Activated T-helper 9 cell treated with anti-CD3 and anti-CD28 coated beads, Interleukin-2, amount 50 U/mL, for 16 hours (primary cell): Measurements from ENCODE around the gene KCNA4.
"Not testable (repeated sequence)": the region's sequence is repeated elsewhere in the genome, so short reads cannot be mapped to it uniquely, and the experiment has no call there.

Source experiments
- DNase-seq: peaks from one replicate; pipeline ENCODE4 v3.0.0-alpha.2; 2020; ENCODE audit warnings: low read depth

KCNA4 gene

GRCh38 chr11:29996016-29996415, 20.8 kb downstream of the KCNA4 start:
- DNase-seq, result no peak

GRCh38 chr11:29989174-29989970, 27.5 kb downstream of the KCNA4 start:
- no peak for DNase-seq

- no peak for DNase-seq
Observed at GRCh38 chr11:29985248-29985647, 31.6 kb downstream of the KCNA4 start.

GRCh38 chr11:29984544-29984943, 32.3 kb downstream of the KCNA4 start:
- DNase-seq, result no peak

GRCh38 chr11:29978549-29978948, 38.3 kb downstream of the KCNA4 start:
- no peak for DNase-seq

- DNase-seq, result not testable (repeated sequence)
Observed at GRCh38 chr11:29975580-29975979, 41.2 kb downstream of the KCNA4 start.

- DNase-seq, result no peak
Observed at GRCh38 chr11:29963796-29964195, 53.0 kb downstream of the KCNA4 start.

- no peak for DNase-seq
Observed at GRCh38 chr11:29963036-29963435, 53.8 kb downstream of the KCNA4 start.

- no peak for DNase-seq
Observed at GRCh38 chr11:29962243-29962642, 54.6 kb downstream of the KCNA4 start.
